Smooth muscle cell (in vitro differentiated cells): ENCODE results near the gene NR4A2. TPM values are rescaled to one million over a fixed set of nuclear protein-coding genes. Genes with fewer than 3 reads are reported as not detected.
A peak's percentile ranks its signal among the peaks of the same experiment; 100 is the strongest.

ENCODE experiments used
- DNase-seq: peaks from one replicate; lab custom pipeline; 2025; ENCODE audit not compliant: unreplicated experiment; lab: John Stamatoyannopoulos, UW
- H2AFZ ChIP-seq: fragments of 200-600 bp; sonication (generic); 2 replicates; pipeline ENCODE4 v1.6.0; 2016; ENCODE audit warnings: antibody characterized with exemption, low read depth, mild to moderate bottlenecking
- H3F3A ChIP-seq: fragments of 200-600 bp; sonication (generic); 2 replicates; pipeline ENCODE4 v1.6.0; 2017; ENCODE audit warnings: antibody characterized with exemption, low read depth
- H3K27ac ChIP-seq: fragments of 200-600 bp; sonication (generic); 2 replicates; pipeline ENCODE4 v1.5.1; 2016; ENCODE audit warnings: low read depth, mild to moderate bottlenecking
- H3K27me3 ChIP-seq: fragments of 200-600 bp; sonication (generic); 2 replicates; pipeline ENCODE4 v1.6.1; 2016; ENCODE audit warnings: low read depth, mild to moderate bottlenecking
- H3K36me3 ChIP-seq: fragments of 200-600 bp; sonication (generic); 2 replicates; pipeline ENCODE4 v1.5.1; 2016; ENCODE audit warnings: low read depth
- H3K4me1 ChIP-seq: fragments of 200-600 bp; sonication (generic); 2 replicates; pipeline ENCODE4 v1.5.1; 2016; ENCODE audit warnings: low read depth
- H3K4me2 ChIP-seq: fragments of 200-600 bp; sonication (generic); 2 replicates; pipeline ENCODE4 v1.6.0; 2016; ENCODE audit warnings: mild to moderate bottlenecking
- H3K4me3 ChIP-seq: fragments of 200-600 bp; sonication (generic); 2 replicates; pipeline ENCODE4 v1.5.1; 2016; ENCODE audit warnings: mild to moderate bottlenecking
- H3K79me2 ChIP-seq: fragments of 200-600 bp; sonication (generic); 2 replicates; pipeline ENCODE4 v1.6.0; 2016; ENCODE audit warnings: low read depth, mild to moderate bottlenecking
- H3K9ac ChIP-seq: fragments of 200-600 bp; sonication (generic); 2 replicates; pipeline ENCODE4 v1.6.0; 2016; ENCODE audit warnings: low read depth
- H3K9me3 ChIP-seq: fragments of 200-600 bp; sonication (generic); replicated peaks from 2 replicates; pipeline ENCODE4 v1.5.1; 2016; ENCODE audit warnings: low read depth
- H4K20me1 ChIP-seq: fragments of 200-600 bp; sonication (generic); 2 replicates; pipeline ENCODE4 v1.6.0; 2016; ENCODE audit warnings: low read depth
- WGBS: methylation state at CpG from one replicate; pipeline ENCODE4 v1.1.7; 2016; ENCODE audit warnings: low lambda C conversion rate; 5-methylcytosine and 5-hydroxymethylcytosine counted together
- polyA plus RNA-seq: library from polyadenylated mRNA; unstranded; fragments of >200 nt; fragmentation: Nextera tagmentation; extraction: Ambion mirVana; gene quantifications from 2 replicates; pipeline ENCODE4 v1.2.1, GENCODE V29; 2016
- total RNA-seq: library from RNA; depleted of rRNA; stranded (reverse); fragments of >200 nt; gene quantifications from 2 replicates; pipeline ENCODE4 v1.2.3, GENCODE V29; 2014
- TF ChIP-seq, protein P1 (sequence below): fragments of 200-600 bp; sonication (generic); IDR thresholded peaks from 2 replicates; pipeline ENCODE4 v1.5.1; 2017; ENCODE audit warnings: borderline replicate concordance, mild to moderate bottlenecking, antibody characterized with exemption; ENCODE audit not compliant: insufficient read depth, poor library complexity, severe bottlenecking

NR4A2 gene
- total and polyA plus RNA-seq, 2 experiments from 2014 or later = 6.7 to 14.5 TPM

- H3K36me3 ChIP-seq = no peaks in the 10 kb centered on the region
- H3K9me3 ChIP-seq = no peaks in the 10 kb centered on the region
- H3K4me3 ChIP-seq = no peak overlapping the region
- H3F3A ChIP-seq = no peaks in the 10 kb centered on the region
- H3K4me2 ChIP-seq = no peak overlapping the region
- no peak overlapping the region for H3K27ac ChIP-seq
- H3K27me3 ChIP-seq = no peaks in the 10 kb centered on the region
- H3K9ac ChIP-seq = no peak overlapping the region
- H3K79me2 ChIP-seq = no peaks in the 10 kb centered on the region
- H2AFZ ChIP-seq = no peak overlapping the region
- TF ChIP-seq, protein P1, sequence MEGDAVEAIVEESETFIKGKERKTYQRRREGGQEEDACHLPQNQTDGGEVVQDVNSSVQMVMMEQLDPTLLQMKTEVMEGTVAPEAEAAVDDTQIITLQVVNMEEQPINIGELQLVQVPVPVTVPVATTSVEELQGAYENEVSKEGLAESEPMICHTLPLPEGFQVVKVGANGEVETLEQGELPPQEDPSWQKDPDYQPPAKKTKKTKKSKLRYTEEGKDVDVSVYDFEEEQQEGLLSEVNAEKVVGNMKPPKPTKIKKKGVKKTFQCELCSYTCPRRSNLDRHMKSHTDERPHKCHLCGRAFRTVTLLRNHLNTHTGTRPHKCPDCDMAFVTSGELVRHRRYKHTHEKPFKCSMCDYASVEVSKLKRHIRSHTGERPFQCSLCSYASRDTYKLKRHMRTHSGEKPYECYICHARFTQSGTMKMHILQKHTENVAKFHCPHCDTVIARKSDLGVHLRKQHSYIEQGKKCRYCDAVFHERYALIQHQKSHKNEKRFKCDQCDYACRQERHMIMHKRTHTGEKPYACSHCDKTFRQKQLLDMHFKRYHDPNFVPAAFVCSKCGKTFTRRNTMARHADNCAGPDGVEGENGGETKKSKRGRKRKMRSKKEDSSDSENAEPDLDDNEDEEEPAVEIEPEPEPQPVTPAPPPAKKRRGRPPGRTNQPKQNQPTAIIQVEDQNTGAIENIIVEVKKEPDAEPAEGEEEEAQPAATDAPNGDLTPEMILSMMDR = no peak
- no peak for DNase-seq
- no peaks in the 10 kb centered on the region for H3K4me1 ChIP-seq
- no peaks in the 10 kb centered on the region for H4K20me1 ChIP-seq
These were observed 46.5 kb upstream of the NR4A2 start for GRCh38 chr2:156379071-156379470.

DNA sequence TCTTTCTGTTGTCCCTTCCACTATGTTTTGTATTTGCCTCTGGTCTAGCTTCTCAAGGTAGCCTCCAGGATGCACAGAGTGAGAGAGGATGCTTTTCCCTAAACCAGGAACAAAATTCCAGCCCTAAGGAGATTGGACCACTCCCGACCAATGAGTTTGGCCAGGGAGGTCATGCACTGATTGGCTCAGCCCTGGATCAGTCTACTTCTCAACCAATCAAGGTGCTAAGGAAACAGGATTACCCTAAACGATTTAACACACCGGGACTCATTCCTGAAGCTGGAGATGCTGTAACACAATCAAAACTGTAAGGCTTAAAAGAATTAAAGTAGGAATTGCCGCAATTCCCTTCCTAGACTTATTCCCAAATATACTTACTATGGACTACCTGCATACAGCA is 34.2 kb upstream of the NR4A2 start:
- Histone ChIP-seq H3K27me3 (no peaks in the 10 kb centered on the region), H3F3A (no peaks in the 10 kb centered on the region), H3K4me2 (no peak overlapping the region), H4K20me1 (no peaks in the 10 kb centered on the region), H3K27ac (no peak overlapping the region), H3K36me3 (no peaks in the 10 kb centered on the region), H3K9ac (no peak overlapping the region), H2AFZ (no peak overlapping the region), H3K4me3 (no peak overlapping the region), H3K79me2 (no peaks in the 10 kb centered on the region), H3K9me3 (no peaks in the 10 kb centered on the region), H3K4me1 (no peaks in the 10 kb centered on the region)
- WGBS = 96% methylated on average over 4 of the region's 4 CpGs
- DNase-seq = no peak
- TF ChIP-seq, protein P1 = no peak

DNA sequence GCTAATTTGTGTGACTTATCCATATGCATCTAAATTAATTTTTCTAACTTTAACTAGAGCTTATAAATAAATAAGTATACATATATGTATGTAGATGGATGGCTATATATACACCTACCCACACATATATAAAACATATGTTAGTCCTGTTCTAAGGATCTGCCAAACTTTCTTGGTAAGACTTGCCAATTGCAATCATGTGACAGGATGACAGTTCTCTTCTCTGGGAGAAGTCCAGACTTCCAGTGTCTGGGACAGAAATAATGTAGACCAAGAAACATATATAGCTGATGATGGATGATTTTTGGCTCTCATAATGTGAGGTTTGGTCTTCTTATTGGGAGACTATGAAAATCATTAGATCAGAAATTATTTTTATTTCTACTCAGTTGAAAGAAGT is 30.6 kb upstream of the NR4A2 start:
- Histone ChIP-seq H3K9ac (no peak overlapping the region), H3K4me1 (no peaks in the 10 kb centered on the region), H3K27me3 (peaks cover 4% of the 10 kb centered on the region), H3K36me3 (no peaks in the 10 kb centered on the region), H4K20me1 (no peaks in the 10 kb centered on the region), H2AFZ (no peak overlapping the region), H3F3A (no peaks in the 10 kb centered on the region), H3K79me2 (no peaks in the 10 kb centered on the region), H3K4me3 (no peak overlapping the region), H3K4me2 (no peak overlapping the region), H3K9me3 (no peaks in the 10 kb centered on the region), H3K27ac (no peak overlapping the region)
- TF ChIP-seq, protein P1 = no peak
- no peak for DNase-seq

GRCh38 chr2:156356014-156356754 is 23.7 kb upstream of the NR4A2 start:
- DNase-seq = no peak
- H4K20me1 ChIP-seq = no peaks in the 10 kb centered on the region
- no peaks in the 10 kb centered on the region for H3K4me1 ChIP-seq
- H2AFZ ChIP-seq = peak overlapping the region; percentile 30
- no peak overlapping the region for H3K4me3 ChIP-seq
- H3K27me3 ChIP-seq = peaks cover 5% of the 10 kb centered on the region
- H3K36me3 ChIP-seq = no peaks in the 10 kb centered on the region
- 90% methylated on average over 3 of the region's 3 CpGs for WGBS
- TF ChIP-seq, protein P1 = no peak
- peak overlapping the region; percentile 40 for H3K27ac ChIP-seq
- H3F3A ChIP-seq = no peaks in the 10 kb centered on the region
- no peaks in the 10 kb centered on the region for H3K79me2 ChIP-seq
- no peak overlapping the region for H3K9ac ChIP-seq
- H3K9me3 ChIP-seq = no peaks in the 10 kb centered on the region
- peak overlapping the region; percentile 43 for H3K4me2 ChIP-seq
